ENCODE data around the gene VPS18.

The VPS18 gene

GRCh38 chr15:40927873-40928806 is 33.9 kb downstream of the VPS18 start:
- H3K4me3 ChIP-seq = peak overlapping the region; percentile 76
- H3K9ac ChIP-seq (ENCODE audit: insufficient read length) = no peak overlapping the region
- no peak for TF ChIP-seq EZH2 (IDR thresholded peaks at IDR 0.05)
- TF ChIP-seq FOXP2 (optimal IDR thresholded peaks at IDR 0.05; ENCODE audit: control extremely low read depth, extremely low read length, insufficient read depth) = no peak
- TF ChIP-seq POLR2AphosphoS5 (IDR thresholded peaks at IDR 0.05; ENCODE audit: borderline replicate concordance, low read depth, low read length) = no peak
- no peak overlapping the region for H3K27ac ChIP-seq
- no peaks in the 10 kb centered on the region for H3K9me3 ChIP-seq (ENCODE audit: low read depth, low read length)
- DNase-seq (ENCODE audit: low read depth, low spot score) = no peak
- H3K36me3 ChIP-seq (ENCODE audit: insufficient read depth, low read length) = no peaks in the 10 kb centered on the region

DNA sequence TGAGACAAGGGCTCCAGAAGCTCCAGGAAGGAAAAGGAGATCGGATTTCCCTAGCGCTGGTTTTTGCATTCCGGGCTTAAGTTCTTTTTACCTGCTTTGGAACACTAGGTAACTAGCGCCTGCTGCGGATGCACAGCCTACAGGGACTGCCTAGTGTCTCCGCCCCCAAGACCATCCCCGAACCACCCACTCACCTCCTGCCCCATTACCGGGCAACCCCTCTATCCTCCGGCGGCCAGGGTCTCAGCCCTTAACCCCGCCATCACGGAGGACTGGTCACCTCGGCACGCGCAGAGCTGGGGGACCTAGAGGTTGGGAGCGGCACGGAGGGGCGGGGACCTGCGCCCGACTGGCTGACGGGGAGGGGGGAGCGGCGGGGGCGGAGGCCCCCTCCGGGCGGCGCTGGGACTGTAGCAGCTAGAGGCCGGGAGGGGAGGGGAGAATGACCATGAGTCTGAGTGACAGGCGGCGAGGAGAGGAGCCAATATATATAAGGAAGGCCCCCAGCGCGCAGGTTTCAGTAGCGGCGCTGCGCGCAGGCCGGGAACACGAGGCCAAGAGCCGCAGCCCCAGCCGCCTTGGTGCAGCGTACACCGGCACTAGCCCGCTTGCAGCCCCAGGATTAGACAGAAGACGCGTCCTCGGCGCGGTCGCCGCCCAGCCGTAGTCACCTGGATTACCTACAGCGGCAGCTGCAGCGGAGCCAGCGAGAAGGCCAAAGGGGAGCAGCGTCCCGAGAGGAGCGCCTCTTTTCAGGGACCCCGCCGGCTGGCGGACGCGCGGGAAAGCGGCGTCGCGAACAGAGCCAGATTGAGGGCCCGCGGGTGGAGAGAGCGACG is 34.8 kb downstream of the VPS18 start, which contains the start of gene DLL4:
TSS of gene DLL4 (plus strand) at position 520 of the 839 bp plus-strand sequence. CDS start 329 bp downstream, outside the sequence.
- H3K36me3 ChIP-seq (ENCODE audit: insufficient read depth, low read length) = no peaks in the 10 kb centered on the region
- no peak for DNase-seq (ENCODE audit: low read depth, low spot score)
- no peak within 1 kb of the TSS for H3K27ac ChIP-seq
- TF ChIP-seq POLR2AphosphoS5 (IDR thresholded peaks at IDR 0.05; ENCODE audit: borderline replicate concordance, low read depth, low read length) = no peak
- TF ChIP-seq EZH2 (IDR thresholded peaks at IDR 0.05) = no peak
- no peak for TF ChIP-seq FOXP2 (optimal IDR thresholded peaks at IDR 0.05; ENCODE audit: control extremely low read depth, extremely low read length, insufficient read depth)
- no peaks in the 10 kb centered on the region for H3K9me3 ChIP-seq (ENCODE audit: low read depth, low read length)
- H3K4me3 ChIP-seq = peak within 1 kb of the TSS; percentile 76
- no peak within 1 kb of the TSS for H3K9ac ChIP-seq (ENCODE audit: insufficient read length)

GRCh38 chr15:40929660-40930429 is 35.6 kb downstream of the VPS18 start:
- DNase-seq (ENCODE audit: low read depth, low spot score) = no peak
- no peak overlapping the region for H3K27ac ChIP-seq
- no peak for TF ChIP-seq FOXP2 (optimal IDR thresholded peaks at IDR 0.05; ENCODE audit: control extremely low read depth, extremely low read length, insufficient read depth)
- no peak for TF ChIP-seq EZH2 (IDR thresholded peaks at IDR 0.05)
- TF ChIP-seq POLR2AphosphoS5 (IDR thresholded peaks at IDR 0.05; ENCODE audit: borderline replicate concordance, low read depth, low read length) = no peak
- no peaks in the 10 kb centered on the region for H3K9me3 ChIP-seq (ENCODE audit: low read depth, low read length)
- peak overlapping the region; percentile 76 for H3K4me3 ChIP-seq
- no peak overlapping the region for H3K9ac ChIP-seq (ENCODE audit: insufficient read length)
- no peaks in the 10 kb centered on the region for H3K36me3 ChIP-seq (ENCODE audit: insufficient read depth, low read length)

- DNase-seq (ENCODE audit: low read depth, low spot score) = no peak
- no peaks in the 10 kb centered on the region for H3K9me3 ChIP-seq (ENCODE audit: low read depth, low read length)
- no peaks in the 10 kb centered on the region for H3K36me3 ChIP-seq (ENCODE audit: insufficient read depth, low read length)
- TF ChIP-seq POLR2AphosphoS5 (IDR thresholded peaks at IDR 0.05; ENCODE audit: borderline replicate concordance, low read depth, low read length) (no peak), EZH2 (IDR thresholded peaks at IDR 0.05) (no peak), FOXP2 (optimal IDR thresholded peaks at IDR 0.05; ENCODE audit: control extremely low read depth, extremely low read length, insufficient read depth) (no peak)
- no peak overlapping the region for H3K9ac ChIP-seq (ENCODE audit: insufficient read length)
- H3K4me3 ChIP-seq = peak overlapping the region; percentile 36
- no peak overlapping the region for H3K27ac ChIP-seq
Measured at GRCh38 chr15:40930430-40931299, 36.4 kb downstream of the VPS18 start.

DNA sequence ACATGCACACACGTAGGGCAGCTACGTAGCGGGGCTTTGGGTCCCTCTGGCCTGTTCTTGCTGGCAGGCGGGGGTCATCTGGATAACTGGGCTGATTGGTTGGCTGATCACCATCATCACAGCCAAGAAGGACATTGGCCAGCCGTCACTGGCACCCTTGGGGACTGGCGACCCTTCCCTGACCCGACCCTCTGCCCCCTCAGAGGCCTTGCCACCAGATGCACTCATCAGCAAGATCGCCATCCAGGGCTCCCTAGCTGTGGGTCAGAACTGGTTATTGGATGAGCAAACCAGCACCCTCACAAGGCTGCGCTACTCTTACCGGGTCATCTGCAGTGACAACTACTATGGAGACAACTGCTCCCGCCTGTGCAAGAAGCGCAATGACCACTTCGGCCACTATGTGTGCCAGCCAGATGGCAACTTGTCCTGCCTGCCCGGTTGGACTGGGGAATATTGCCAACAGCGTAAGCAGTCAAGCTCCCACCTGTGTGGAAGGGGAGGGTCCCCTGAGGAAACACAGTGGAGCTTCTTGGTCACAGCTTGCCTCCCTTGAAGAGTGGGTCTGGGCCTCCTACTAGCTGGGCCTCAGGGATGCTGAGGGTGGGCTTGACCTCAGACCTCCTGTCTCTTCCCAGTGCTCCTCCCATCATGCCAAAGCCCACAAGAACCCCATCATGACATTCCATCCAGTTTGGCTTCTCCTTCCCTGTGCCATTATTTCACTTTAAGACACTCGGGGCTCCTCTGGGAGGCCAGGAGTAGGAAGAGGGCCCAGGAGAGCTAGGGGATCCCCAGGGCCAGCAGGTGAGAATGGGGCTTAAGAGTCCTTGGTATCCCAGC is 37.3 kb downstream of the VPS18 start:
- Histone ChIP-seq H3K9ac (ENCODE audit: insufficient read length) (no peak overlapping the region), H3K4me3 (no peak overlapping the region)

GRCh38 chr15:40932156-40932555 is 37.9 kb downstream of the VPS18 start:
- no peak for DNase-seq (ENCODE audit: low read depth, low spot score)

More for the DNA sequence above, 37.3 kb downstream of the VPS18 start:
- no peak for DNase-seq (ENCODE audit: low read depth, low spot score)
- TF ChIP-seq FOXP2 (optimal IDR thresholded peaks at IDR 0.05; ENCODE audit: control extremely low read depth, extremely low read length, insufficient read depth) (no peak), POLR2AphosphoS5 (IDR thresholded peaks at IDR 0.05; ENCODE audit: borderline replicate concordance, low read depth, low read length) (no peak), EZH2 (IDR thresholded peaks at IDR 0.05) (no peak)
- Histone ChIP-seq H3K27ac (no peak overlapping the region), H3K9me3 (ENCODE audit: low read depth, low read length) (no peaks in the 10 kb centered on the region), H3K36me3 (ENCODE audit: insufficient read depth, low read length) (no peaks in the 10 kb centered on the region)

More at GRCh38 chr15:40932156-40932555, 37.9 kb downstream of the VPS18 start:
- TF ChIP-seq EZH2 (IDR thresholded peaks at IDR 0.05) (no peak), FOXP2 (optimal IDR thresholded peaks at IDR 0.05; ENCODE audit: control extremely low read depth, extremely low read length, insufficient read depth) (no peak)
- Histone ChIP-seq H3K9ac (ENCODE audit: insufficient read length) (no peak overlapping the region), H3K4me3 (no peak overlapping the region), H3K27ac (no peak overlapping the region), H3K9me3 (ENCODE audit: low read depth, low read length) (no peaks in the 10 kb centered on the region), H3K36me3 (ENCODE audit: insufficient read depth, low read length) (no peaks in the 10 kb centered on the region)

Data from SK-N-MC (cell line).